Measurements from ENCODE around the gene EPB41L2.

EPB41L2 gene

GRCh38 chr6:130903007-130903406 is 160.0 kb downstream of the EPB41L2 start:
- DNase-seq: no peak

- no peak for DNase-seq
Measured at GRCh38 chr6:130900913-130901312, 162.1 kb downstream of the EPB41L2 start.

- DNase-seq: no peak
Measured at GRCh38 chr6:130896249-130896648, 166.8 kb downstream of the EPB41L2 start.

- DNase-seq: no peak
Measured at GRCh38 chr6:130895516-130895915, 167.5 kb downstream of the EPB41L2 start.

GRCh38 chr6:130893766-130894165 is 169.3 kb downstream of the EPB41L2 start:
- no peak for DNase-seq

GRCh38 chr6:130893277-130893676 is 169.8 kb downstream of the EPB41L2 start:
- DNase-seq: no peak

- DNase-seq: no peak
Measured at GRCh38 chr6:130890521-130890971, 172.5 kb downstream of the EPB41L2 start.

GRCh38 chr6:130889423-130889822 is 173.6 kb downstream of the EPB41L2 start:
- DNase-seq: no peak

- no peak for DNase-seq
Measured at GRCh38 chr6:130888246-130888645, 174.8 kb downstream of the EPB41L2 start.

GRCh38 chr6:130886966-130887365 is 176.1 kb downstream of the EPB41L2 start:
- DNase-seq: no peak

GRCh38 chr6:130885392-130886192 is 177.5 kb downstream of the EPB41L2 start:
- DNase-seq: peak; percentile 42

GRCh38 chr6:130882370-130882769 is 180.7 kb downstream of the EPB41L2 start:
- no peak for DNase-seq

- DNase-seq: no peak
Measured at GRCh38 chr6:130879826-130880225, 183.2 kb downstream of the EPB41L2 start.

- DNase-seq: no peak
Measured at GRCh38 chr6:130873746-130874145, 189.3 kb downstream of the EPB41L2 start.

- peak; percentile 72 for DNase-seq
Measured at GRCh38 chr6:130872250-130873095, 190.6 kb downstream of the EPB41L2 start.

GRCh38 chr6:130870179-130870880 is 192.7 kb downstream of the EPB41L2 start:
- no peak for DNase-seq

- DNase-seq: no peak
Measured at GRCh38 chr6:130869681-130870080, 193.4 kb downstream of the EPB41L2 start.

- no peak for DNase-seq
Measured at GRCh38 chr6:130865793-130866192, 197.3 kb downstream of the EPB41L2 start.

GRCh38 chr6:130864344-130864743 is 198.7 kb downstream of the EPB41L2 start:
- no peak for DNase-seq

- no peak for DNase-seq
Measured at GRCh38 chr6:130863415-130864230, 199.4 kb downstream of the EPB41L2 start.

- DNase-seq: no peak
Measured at GRCh38 chr6:130862370-130862769, 200.7 kb downstream of the EPB41L2 start.

- no peak for DNase-seq
Measured at GRCh38 chr6:130859161-130859867, 203.7 kb downstream of the EPB41L2 start.

Measured in stimulated activated CD4-positive, alpha-beta T cell treated with anti-CD3 and anti-CD28 coated beads, Interleukin-4, amount 100 ng/mL, for 1 hour (primary cell).